Measurements from ENCODE around the gene NCAPD3. TPM values are rescaled to one million over a fixed set of nuclear protein-coding genes. Genes with fewer than 3 reads are reported as not detected.
"Not testable (repeated sequence)": the region's sequence is repeated elsewhere in the genome, so short reads cannot be mapped to it uniquely, and the experiment has no call there.

NCAPD3 gene
- total RNA-seq, 1 donor: 21.2 TPM

GRCh38 chr11:134260503-134260902, 36.7 kb upstream of the NCAPD3 start:
- H3K4me3 ChIP-seq (ENCODE audit: low read depth, low read length): no peak overlapping the region
- TF ChIP-seq CTCF (IDR thresholded peaks at IDR 0.05; ENCODE audit: insufficient read depth, low read depth, low read length): no peak
- no peak for DNase-seq (ENCODE audit: low read depth)

- no peak overlapping the region for H3K4me3 ChIP-seq (ENCODE audit: low read depth, low read length)
- no peak for TF ChIP-seq CTCF (IDR thresholded peaks at IDR 0.05; ENCODE audit: insufficient read depth, low read depth, low read length)
- DNase-seq (ENCODE audit: low read depth): no peak
Measured at GRCh38 chr11:134258577-134258976, 34.8 kb upstream of the NCAPD3 start.

GRCh38 chr11:134257101-134257500, 33.3 kb upstream of the NCAPD3 start:
- no peak for TF ChIP-seq CTCF (IDR thresholded peaks at IDR 0.05; ENCODE audit: insufficient read depth, low read depth, low read length)
- H3K4me3 ChIP-seq (ENCODE audit: low read depth, low read length): no peak overlapping the region
- no peak for DNase-seq (ENCODE audit: low read depth)

GRCh38 chr11:134255184-134255561, 31.4 kb upstream of the NCAPD3 start:
- H3K4me3 ChIP-seq (ENCODE audit: low read depth, low read length); DNase-seq (ENCODE audit: low read depth): not testable (repeated sequence)

- no peak for TF ChIP-seq CTCF (IDR thresholded peaks at IDR 0.05; ENCODE audit: insufficient read depth, low read depth, low read length)
- H3K4me3 ChIP-seq (ENCODE audit: low read depth, low read length): peak overlapping the region; percentile 77
- DNase-seq (ENCODE audit: low read depth): no peak
Measured at GRCh38 chr11:134254433-134255183, 30.8 kb upstream of the NCAPD3 start.

- H3K4me3 ChIP-seq (ENCODE audit: low read depth, low read length): peak within 1 kb of the TSS; percentile 77
- DNase-seq (ENCODE audit: low read depth): peak; percentile 96
- TF ChIP-seq CTCF (IDR thresholded peaks at IDR 0.05; ENCODE audit: insufficient read depth, low read depth, low read length): peak; percentile 38
Measured at GRCh38 chr11:134253188-134253993, 29.6 kb upstream of the NCAPD3 start, which contains the start of the genes ACAD8 and THYN1. ACAD8 (plus strand) TSS chr11:134253568; CDS start chr11:134253601, 33 bp downstream. THYN1 (minus strand) TSS chr11:134253352; CDS start chr11:134252882, 470 bp downstream.

All from fibroblast of villous mesenchyme (primary cell).